Measurements from ENCODE around the gene PDXK.
"Not testable (repeated sequence)": the region's sequence is repeated elsewhere in the genome, so short reads cannot be mapped to it uniquely, and the experiment has no call there.

DNA sequence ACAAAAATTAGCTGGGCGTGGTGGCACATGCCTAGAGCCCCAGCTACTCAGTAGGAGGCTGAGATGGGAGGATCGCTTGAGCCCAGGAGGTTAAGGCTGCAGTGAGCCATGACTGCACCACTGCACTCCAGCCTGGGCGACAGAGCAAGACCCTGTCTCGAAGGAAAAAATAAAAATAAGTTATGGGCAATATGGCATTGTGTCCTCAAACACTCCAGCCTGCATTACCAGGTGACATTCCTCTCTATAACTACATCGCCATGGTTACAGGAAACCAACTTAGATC lies 19.5 kb upstream of the PDXK start:
- TF ChIP-seq, protein P1, sequence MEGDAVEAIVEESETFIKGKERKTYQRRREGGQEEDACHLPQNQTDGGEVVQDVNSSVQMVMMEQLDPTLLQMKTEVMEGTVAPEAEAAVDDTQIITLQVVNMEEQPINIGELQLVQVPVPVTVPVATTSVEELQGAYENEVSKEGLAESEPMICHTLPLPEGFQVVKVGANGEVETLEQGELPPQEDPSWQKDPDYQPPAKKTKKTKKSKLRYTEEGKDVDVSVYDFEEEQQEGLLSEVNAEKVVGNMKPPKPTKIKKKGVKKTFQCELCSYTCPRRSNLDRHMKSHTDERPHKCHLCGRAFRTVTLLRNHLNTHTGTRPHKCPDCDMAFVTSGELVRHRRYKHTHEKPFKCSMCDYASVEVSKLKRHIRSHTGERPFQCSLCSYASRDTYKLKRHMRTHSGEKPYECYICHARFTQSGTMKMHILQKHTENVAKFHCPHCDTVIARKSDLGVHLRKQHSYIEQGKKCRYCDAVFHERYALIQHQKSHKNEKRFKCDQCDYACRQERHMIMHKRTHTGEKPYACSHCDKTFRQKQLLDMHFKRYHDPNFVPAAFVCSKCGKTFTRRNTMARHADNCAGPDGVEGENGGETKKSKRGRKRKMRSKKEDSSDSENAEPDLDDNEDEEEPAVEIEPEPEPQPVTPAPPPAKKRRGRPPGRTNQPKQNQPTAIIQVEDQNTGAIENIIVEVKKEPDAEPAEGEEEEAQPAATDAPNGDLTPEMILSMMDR (IDR thresholded peaks at IDR 0.05; ENCODE audit: low read length): not testable (repeated sequence)
- TF ChIP-seq EZH2 (IDR thresholded peaks at IDR 0.05; ENCODE audit: borderline replicate concordance, low read length): not testable (repeated sequence)
